ENCODE measurements around the gene FCN2.

The FCN2 gene

GRCh38 chr9:134929193-134930158 lies 48.9 kb downstream of the FCN2 start:
- DNase-seq (ENCODE audit: low read depth) = no peak
- no peak for TF ChIP-seq CTCF (conservative IDR thresholded peaks at IDR 0.05; ENCODE audit: control insufficient read depth, insufficient read depth, low read depth, low read length)
- no peak overlapping the region for H3K4me3 ChIP-seq (ENCODE audit: control insufficient read depth, low read depth, low read length)

GRCh38 chr9:134930398-134930797 lies 49.8 kb downstream of the FCN2 start:
- TF ChIP-seq CTCF (conservative IDR thresholded peaks at IDR 0.05; ENCODE audit: control insufficient read depth, insufficient read depth, low read depth, low read length) = no peak
- H3K4me3 ChIP-seq (ENCODE audit: control insufficient read depth, low read depth, low read length) = no peak overlapping the region
- DNase-seq (ENCODE audit: low read depth) = no peak

DNA sequence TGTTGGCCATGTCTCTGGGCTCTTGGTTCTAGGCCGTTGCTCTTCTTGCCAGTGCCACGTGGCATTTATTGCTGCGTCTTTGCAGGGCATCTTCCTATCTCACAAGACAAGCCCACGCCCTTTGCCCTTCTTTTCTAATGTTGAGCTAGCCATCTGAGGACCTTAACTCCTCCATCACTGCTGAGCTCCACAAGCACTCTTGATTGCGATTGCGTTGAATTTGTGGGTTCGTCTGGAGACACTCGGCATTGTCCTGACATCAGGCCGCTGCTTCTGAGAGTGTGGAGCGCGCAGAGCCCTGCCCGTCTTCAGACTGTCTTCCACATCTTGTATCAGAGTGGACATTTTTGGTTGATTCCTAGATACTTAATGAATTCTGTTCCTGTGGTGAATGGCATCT lies 51.6 kb downstream of the FCN2 start:
- DNase-seq (ENCODE audit: low read depth) = no peak
- TF ChIP-seq CTCF (conservative IDR thresholded peaks at IDR 0.05; ENCODE audit: control insufficient read depth, insufficient read depth, low read depth, low read length) = no peak
- no peak overlapping the region for H3K4me3 ChIP-seq (ENCODE audit: control insufficient read depth, low read depth, low read length)

DNA sequence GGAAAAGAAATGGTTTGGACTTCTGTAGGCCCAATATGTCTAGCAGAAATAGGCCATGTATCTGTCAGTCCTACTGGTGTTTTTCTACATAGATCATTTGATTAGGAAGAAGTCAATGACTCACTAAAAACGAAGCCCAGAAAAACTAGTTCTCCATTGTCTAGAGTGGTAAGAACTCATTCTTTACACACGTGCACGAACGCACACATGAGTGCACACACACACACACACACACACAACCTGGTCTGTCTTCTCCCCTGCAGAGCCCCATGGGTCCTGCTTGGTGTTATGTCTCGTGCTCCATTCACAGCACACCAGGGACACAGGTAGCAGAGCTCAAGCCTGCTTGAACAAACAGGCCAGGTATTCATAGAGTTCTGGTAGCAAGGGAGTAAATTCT lies 52.0 kb downstream of the FCN2 start:
- TF ChIP-seq CTCF (conservative IDR thresholded peaks at IDR 0.05; ENCODE audit: control insufficient read depth, insufficient read depth, low read depth, low read length) = no peak
- no peak for DNase-seq (ENCODE audit: low read depth)

GRCh38 chr9:134933076-134933659 lies 52.6 kb downstream of the FCN2 start:
- H3K4me3 ChIP-seq (ENCODE audit: control insufficient read depth, low read depth, low read length) = no peak overlapping the region
- no peak for DNase-seq (ENCODE audit: low read depth)
- TF ChIP-seq CTCF (conservative IDR thresholded peaks at IDR 0.05; ENCODE audit: control insufficient read depth, insufficient read depth, low read depth, low read length) = no peak

More for the DNA sequence above, 52.0 kb downstream of the FCN2 start:
- H3K4me3 ChIP-seq (ENCODE audit: control insufficient read depth, low read depth, low read length) = no peak overlapping the region

GRCh38 chr9:134935056-134935640 lies 54.5 kb downstream of the FCN2 start:
- DNase-seq (ENCODE audit: low read depth) = no peak
- no peak for TF ChIP-seq CTCF (conservative IDR thresholded peaks at IDR 0.05; ENCODE audit: control insufficient read depth, insufficient read depth, low read depth, low read length)
- H3K4me3 ChIP-seq (ENCODE audit: control insufficient read depth, low read depth, low read length) = no peak overlapping the region

All from fibroblast of mammary gland (primary cell).